Activated CD4-positive, alpha-beta T cell treated with anti-CD3 and anti-CD28 coated beads for 36 hours (primary cell): ENCODE data around the gene MRPL41. TPM values are rescaled to one million over a fixed set of nuclear protein-coding genes. Genes with fewer than 3 reads are reported as not detected.

Source experiments
- ATAC-seq: fragments of 200-7000 bp; cut with Tn5 transposase; one replicate; pipeline ENCODE4 v1.10.0; 2021; ENCODE audit warnings: mild to moderate bottlenecking, moderate library complexity
- CTCF ChIA-PET: fragments of 350-600 bp; sonication (Branson Sonifier 250); formaldehyde crosslinking; loops from one replicate; lab custom pipeline; 2021; ENCODE audit warnings: antibody characterized with exemption; lab: Charles Lee
- POLR2A ChIA-PET: fragments of 350-600 bp; sonication (Branson Sonifier 250); formaldehyde crosslinking; loops from one replicate; lab custom pipeline; 2021; ENCODE audit warnings: antibody characterized with exemption, inconsistent platforms; lab: Charles Lee
- DNase-seq: peaks from one replicate; pipeline ENCODE4 v3.0.0-alpha.2; 2020
- H3K27ac Mint-ChIP-seq: one replicate; pipeline ENCODE4 v1.8.0; 2021; ENCODE audit warnings: mixed read lengths
- H3K27me3 Mint-ChIP-seq: one replicate; pipeline ENCODE4 v1.8.0; 2021; ENCODE audit warnings: mixed read lengths
- H3K36me3 Mint-ChIP-seq: one replicate; pipeline ENCODE4 v1.8.0; 2021; ENCODE audit warnings: low read depth, mixed read lengths
- H3K4me1 Mint-ChIP-seq: one replicate; pipeline ENCODE4 v1.8.0; 2021; ENCODE audit warnings: mixed read lengths
- H3K4me3 Mint-ChIP-seq: one replicate; pipeline ENCODE4 v1.8.0; 2021; ENCODE audit warnings: mild to moderate bottlenecking, moderate library complexity, mixed read lengths
- H3K9me3 Mint-ChIP-seq: one replicate; pipeline ENCODE4 v1.8.0; 2021; ENCODE audit warnings: low read depth, mixed read lengths
- intact Hi-C, 2 experiments: fragments of 100-400 bp; cut with DNase I in 1 of 2; cut with micrococcal nuclease in 1 of 2; formaldehyde crosslinking; loops; one replicate each; pipeline versions ENCODE4 v1.14.2 to v1.15.1; 2022 to 2024; cut with DNase I, micrococcal nuclease
- total RNA-seq, 2 experiments: library from RNA; stranded (reverse); gene quantifications; one replicate each; pipeline ENCODE4 v1.2.3, GENCODE V29; 2021

MRPL41 gene
- total RNA-seq, 2 experiments from 2014 or later, result 20.9 to 26.8 TPM

DNA sequence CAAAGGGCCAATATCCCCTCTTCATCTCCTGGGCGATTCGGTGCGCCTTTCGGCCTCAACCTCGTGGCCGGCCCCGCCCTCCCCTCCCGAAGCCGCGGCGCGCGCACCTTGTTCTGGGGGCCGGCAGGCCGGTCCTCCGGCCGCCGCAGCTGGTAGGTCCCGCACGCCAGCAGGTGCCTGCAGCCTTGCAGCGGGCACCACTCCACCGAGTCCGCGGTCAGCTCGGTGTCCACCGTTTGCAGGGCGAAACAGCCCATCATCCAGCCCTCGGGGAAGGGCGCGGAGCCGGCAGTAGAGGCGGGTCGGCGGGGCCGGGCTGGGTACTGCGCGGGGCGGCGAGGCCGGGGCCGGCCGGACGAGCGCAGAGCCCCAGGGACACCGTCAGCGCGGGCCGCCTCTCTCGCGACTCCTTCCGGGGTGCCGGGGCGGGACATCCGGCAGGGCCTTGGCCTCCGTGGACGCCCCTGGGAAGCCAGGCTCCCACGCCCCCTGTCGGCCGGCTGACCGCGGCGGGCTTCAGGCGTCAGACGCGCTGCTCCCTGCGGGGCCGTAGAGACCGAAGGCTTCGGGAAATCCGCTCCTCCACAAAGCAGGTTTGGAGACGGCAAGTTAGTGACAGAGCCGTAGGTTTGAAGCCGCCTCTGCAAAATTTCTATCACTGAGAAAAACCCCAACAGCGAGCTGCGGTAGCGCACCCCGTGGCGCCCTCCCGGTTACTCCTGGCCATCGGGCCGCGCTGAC is 27.0 kb downstream of the MRPL41 start, which contains the start of gene DPH7:
DPH7 (minus strand) TSS at position 408 of the 741 bp plus-strand sequence; CDS start at position 260, 148 bp downstream.
- peaks cover 36% of the 10 kb centered on the region for H3K36me3 Mint-ChIP-seq
- CTCF ChIA-PET, result interaction anchor here (0.7 to 2.7 kb wide), 8 partner anchors 10 to 692 kb away, joined by 3 to 12 read pairs (median 5); partner anchors contain the start of genes MRPL41, TRAF2 and ZMYND19
- H3K27me3 Mint-ChIP-seq, result no peaks in the 10 kb centered on the region
- ATAC-seq (peak; percentile 99), DNase-seq (peak; percentile 98)
- H3K27ac Mint-ChIP-seq, result peak within 1 kb of the TSS; percentile 55
- intact Hi-C loops, result loop anchor here in 1 of 2 experiments (1.0 to 2.0 kb wide), 5 partner anchors 12 to 44 kb away; partner anchors contain the start of genes ARRDC1, MRPL41 and ZMYND19
- H3K4me3 Mint-ChIP-seq, result peak within 1 kb of the TSS; percentile 80
- H3K4me1 Mint-ChIP-seq, result peaks cover 28% of the 10 kb centered on the region
- no peaks in the 10 kb centered on the region for H3K9me3 Mint-ChIP-seq
- POLR2A ChIA-PET, result no interaction called here

DNA sequence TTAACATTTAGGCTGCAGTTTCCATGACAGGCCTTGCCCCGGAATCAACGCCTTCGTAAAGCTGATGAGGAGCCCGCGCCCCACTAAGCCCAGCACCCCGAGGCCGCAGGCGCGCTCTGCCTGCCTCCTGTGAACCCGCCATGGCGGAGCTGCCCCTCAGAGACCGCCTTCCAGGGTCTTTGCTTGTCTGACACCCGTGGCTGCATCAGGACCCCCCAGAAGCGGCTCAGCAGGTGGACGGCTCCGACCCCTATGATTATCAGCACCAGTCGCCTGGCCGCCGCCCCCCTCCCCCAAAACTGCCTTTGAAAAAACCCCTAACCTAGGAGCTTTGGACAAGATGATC is 27.6 kb downstream of the MRPL41 start:
- H3K27me3 Mint-ChIP-seq, result no peaks in the 10 kb centered on the region
- H3K4me1 Mint-ChIP-seq, result peaks cover 28% of the 10 kb centered on the region
- CTCF ChIA-PET, result interaction anchor here (0.7 to 2.7 kb wide), 6 partner anchors 9 to 693 kb away, joined by 3 to 12 read pairs (median 5); partner anchors contain the start of genes MRPL41, TRAF2 and ZMYND19
- no peaks in the 10 kb centered on the region for H3K9me3 Mint-ChIP-seq
- ATAC-seq (no peak), DNase-seq (no peak)
- H3K36me3 Mint-ChIP-seq, result peaks cover 36% of the 10 kb centered on the region
- H3K27ac Mint-ChIP-seq, result peak overlapping the region; percentile 55
- peak overlapping the region; percentile 80 for H3K4me3 Mint-ChIP-seq
- intact Hi-C loops, result loop anchor here in 1 of 2 experiments (2.0 kb wide), 1 partner anchor 44 kb away; no protein-coding TSS in a partner anchor
- POLR2A ChIA-PET, result no interaction called here

DNA sequence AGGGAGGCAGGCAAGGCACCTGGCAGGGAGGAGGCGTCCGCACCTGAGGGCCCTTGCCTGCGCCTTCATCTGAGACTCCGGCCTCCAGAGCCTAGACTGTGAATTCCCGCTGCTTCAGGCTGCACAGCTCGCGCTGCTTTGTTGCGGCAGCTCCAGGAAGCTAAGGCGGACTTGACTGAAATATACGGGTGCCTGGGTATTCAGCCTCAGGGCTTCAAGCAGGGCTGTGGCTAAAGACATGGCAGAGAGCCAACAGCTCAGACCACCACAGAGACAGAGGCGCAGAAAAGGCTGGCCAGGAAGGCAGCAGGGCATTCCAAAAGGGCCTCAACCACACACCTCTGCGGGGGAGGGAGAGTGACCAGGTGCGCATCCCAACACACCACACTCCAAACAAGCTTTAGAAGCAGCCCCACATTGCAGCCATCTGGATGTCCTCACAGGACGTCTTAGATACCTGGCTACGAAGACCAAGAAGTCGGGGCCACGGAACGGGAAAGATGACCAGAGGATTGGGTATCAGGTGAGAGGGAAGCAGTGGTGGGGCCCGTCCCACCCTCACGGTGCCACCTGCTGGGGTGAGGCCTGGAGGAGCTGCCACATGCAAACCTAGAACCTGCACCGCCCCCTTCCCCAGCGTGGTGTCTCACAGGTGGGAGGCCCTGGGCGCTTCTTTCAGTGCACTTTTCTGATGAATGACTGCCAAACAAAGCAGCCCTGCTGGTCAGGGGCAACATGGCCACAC is 28.7 kb downstream of the MRPL41 start:
- Mint-ChIP-seq H3K4me3 (no peak overlapping the region), H3K27me3 (no peaks in the 10 kb centered on the region), H3K27ac (no peak overlapping the region), H3K9me3 (no peaks in the 10 kb centered on the region), H3K36me3 (peaks cover 30% of the 10 kb centered on the region), H3K4me1 (peaks cover 23% of the 10 kb centered on the region)
- ChIA-PET POLR2A (interaction anchor here (1.0 kb wide), 1 partner anchor 8 kb away, joined by 4 read pairs; no protein-coding TSS in a partner anchor), CTCF (interaction anchor here (1.5 to 2.7 kb wide), 2 partner anchors 8 to 11 kb away, joined by 6 to 12 read pairs; partner anchors contain the start of gene ZMYND19)
- intact Hi-C loops, result no loop called here
- ATAC-seq (no peak), DNase-seq (peak; percentile 39)

DNA sequence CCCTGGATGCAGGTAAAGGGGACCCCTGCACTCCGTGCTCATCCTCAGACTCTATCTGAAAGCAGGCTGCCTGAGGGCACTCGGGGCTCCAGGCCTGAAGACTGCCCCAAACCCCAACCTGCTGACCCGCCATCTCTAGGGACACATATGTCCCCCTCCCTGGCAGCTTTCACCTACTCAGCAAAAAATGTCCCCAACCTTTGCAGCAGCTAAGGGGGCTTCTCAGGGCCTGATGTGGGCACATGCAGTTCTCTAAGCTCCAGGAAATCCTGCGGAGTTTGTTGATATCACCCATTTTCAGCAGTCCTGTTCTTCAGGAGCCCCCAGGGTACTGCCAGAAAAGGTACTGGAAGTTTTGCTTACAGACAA is 29.3 kb downstream of the MRPL41 start:
- CTCF ChIA-PET, result no interaction called here
- Mint-ChIP-seq H3K4me1 (peaks cover 18% of the 10 kb centered on the region), H3K27me3 (no peaks in the 10 kb centered on the region), H3K36me3 (peaks cover 25% of the 10 kb centered on the region), H3K4me3 (no peak overlapping the region), H3K27ac (no peak overlapping the region), H3K9me3 (no peaks in the 10 kb centered on the region)
- DNase-seq (no peak), ATAC-seq (no peak)
- POLR2A ChIA-PET, result no interaction called here
- intact Hi-C loops, result no loop called here

DNA sequence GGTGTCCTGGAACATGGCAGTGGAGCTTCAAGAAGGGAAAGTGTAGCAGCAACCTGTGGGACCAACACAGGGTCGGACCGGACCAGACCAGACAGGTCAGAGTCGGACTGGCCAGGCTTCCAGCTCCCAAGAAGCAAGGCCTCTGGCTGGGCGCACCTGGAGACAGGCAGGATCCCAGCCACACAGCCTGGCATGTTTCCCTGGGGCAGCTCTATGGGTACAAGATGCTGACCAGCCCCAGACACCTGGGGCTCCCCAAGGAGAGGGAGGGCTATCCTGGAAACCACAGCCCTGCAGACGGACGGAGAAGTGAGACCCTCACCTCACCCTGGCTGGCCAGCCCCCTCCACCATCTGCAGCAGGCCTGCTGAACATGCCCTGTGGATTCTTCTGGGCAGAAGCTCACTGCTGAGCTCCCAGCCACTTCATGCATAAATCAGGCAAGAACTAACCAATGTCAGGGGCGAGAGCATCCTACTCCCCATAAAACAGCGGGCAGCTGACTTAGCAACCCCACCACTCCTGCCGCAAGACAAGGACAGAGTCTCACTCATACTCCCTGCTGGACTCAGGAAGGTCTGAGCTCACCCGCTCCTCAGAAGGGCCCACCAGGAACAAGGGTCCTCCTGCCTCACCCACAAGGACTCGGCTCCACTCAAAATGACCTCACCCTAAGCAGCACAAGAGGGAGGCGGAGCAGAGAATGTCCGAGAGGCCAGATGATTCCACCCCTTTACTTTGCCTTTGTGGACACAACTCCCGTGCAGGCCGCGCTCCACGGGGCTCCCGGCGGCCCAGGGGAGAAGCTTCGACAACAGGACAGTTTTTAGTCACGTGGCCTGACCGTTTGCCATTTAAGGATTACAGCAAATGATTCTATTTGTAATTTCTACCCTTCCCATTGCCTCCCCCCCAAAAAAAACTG is 29.9 kb downstream of the MRPL41 start:
- ChIA-PET POLR2A (no interaction called here), CTCF (no interaction called here)
- H3K9me3 Mint-ChIP-seq, result no peaks in the 10 kb centered on the region
- no peak overlapping the region for H3K4me3 Mint-ChIP-seq
- no peak overlapping the region for H3K27ac Mint-ChIP-seq
- peaks cover 31% of the 10 kb centered on the region for H3K36me3 Mint-ChIP-seq
- intact Hi-C loops, result no loop called here
- no peak for DNase-seq
- ATAC-seq, result no peak
- no peaks in the 10 kb centered on the region for H3K27me3 Mint-ChIP-seq
- H3K4me1 Mint-ChIP-seq, result peaks cover 11% of the 10 kb centered on the region

DNA sequence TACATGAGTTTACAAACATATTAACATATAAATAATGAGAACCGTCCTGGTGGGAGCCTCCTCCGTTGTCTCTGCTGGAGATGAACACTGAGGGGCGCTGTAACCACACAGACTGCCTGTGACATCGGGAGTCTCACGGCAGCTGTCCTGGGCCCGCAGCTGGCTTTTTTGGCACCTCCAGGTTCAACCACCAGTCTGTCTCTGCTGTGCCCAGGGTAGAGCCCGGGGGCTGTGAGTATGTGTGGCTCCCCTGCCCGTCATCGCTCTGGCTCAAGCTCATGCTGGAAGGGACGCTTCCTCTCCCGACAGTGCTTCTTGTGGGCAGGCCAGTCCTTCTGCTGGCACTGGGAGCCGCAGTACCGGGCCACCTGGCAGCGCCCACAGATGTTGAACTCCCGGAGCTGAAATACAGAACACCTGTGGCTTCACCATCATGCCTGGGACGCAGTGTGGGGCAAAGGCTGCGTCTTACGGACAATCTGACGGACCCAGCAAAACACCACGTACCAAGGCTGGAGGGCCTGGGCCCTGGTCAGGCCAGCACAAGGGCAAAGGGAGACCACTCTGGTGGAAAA is 30.7 kb downstream of the MRPL41 start:
- H3K27ac Mint-ChIP-seq, result no peak overlapping the region
- no peaks in the 10 kb centered on the region for H3K9me3 Mint-ChIP-seq
- no peaks in the 10 kb centered on the region for H3K27me3 Mint-ChIP-seq
- peak; percentile 46 for DNase-seq
- H3K4me3 Mint-ChIP-seq, result no peak overlapping the region
- ATAC-seq, result no peak
- H3K36me3 Mint-ChIP-seq, result peaks cover 36% of the 10 kb centered on the region
- H3K4me1 Mint-ChIP-seq, result peaks cover 6% of the 10 kb centered on the region
- intact Hi-C loops, result no loop called here
- CTCF ChIA-PET, result no interaction called here
- POLR2A ChIA-PET, result no interaction called here

DNA sequence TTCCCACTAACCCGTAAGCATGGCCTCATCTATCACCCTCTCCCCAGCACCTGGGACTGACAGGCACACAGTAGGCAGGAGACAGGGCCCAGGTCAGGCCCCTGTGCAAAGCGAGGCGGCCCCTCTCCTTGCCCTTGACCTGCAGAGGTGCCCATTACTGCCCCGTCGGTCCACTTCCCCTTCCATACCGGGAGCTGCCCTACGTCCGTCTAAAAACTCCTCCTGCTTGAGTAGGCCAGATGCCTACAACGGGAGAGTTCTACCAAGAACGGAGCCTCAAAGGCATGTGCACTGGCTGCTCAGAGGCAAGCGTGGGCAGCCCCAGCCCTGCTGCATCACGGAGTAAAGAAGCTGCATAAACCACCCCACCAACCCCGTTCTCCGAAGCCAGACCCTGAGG is 31.7 kb downstream of the MRPL41 start:
- Mint-ChIP-seq H3K4me1 (peaks cover 10% of the 10 kb centered on the region), H3K36me3 (peaks cover 45% of the 10 kb centered on the region), H3K27ac (no peak overlapping the region), H3K9me3 (no peaks in the 10 kb centered on the region), H3K4me3 (no peak overlapping the region), H3K27me3 (no peaks in the 10 kb centered on the region)
- POLR2A ChIA-PET, result no interaction called here
- ATAC-seq (no peak), DNase-seq (no peak)
- CTCF ChIA-PET, result no interaction called here
- intact Hi-C loops, result no loop called here

DNA sequence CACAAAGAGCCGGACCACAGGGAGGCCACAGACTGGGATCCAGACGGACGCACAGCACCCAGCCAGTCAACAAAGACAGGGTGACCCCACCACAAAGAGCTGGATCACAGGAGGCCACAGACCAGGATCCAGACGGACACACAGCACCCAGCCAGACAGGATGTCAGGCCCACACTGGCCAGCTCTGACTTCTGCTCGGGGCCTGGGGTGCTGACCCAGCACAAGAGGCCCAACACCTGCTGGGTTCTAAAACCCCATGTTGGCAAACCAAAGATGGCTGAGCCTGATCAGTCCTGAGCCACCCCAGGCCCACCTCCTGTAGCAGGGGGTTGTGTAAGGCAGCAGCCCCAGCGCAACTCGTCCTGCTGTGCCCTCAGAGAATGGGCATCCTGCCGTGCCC is 32.3 kb downstream of the MRPL41 start:
- CTCF ChIA-PET, result interaction anchor here (0.6 kb wide), 1 partner anchor 10 kb away, joined by 3 read pairs; no protein-coding TSS in a partner anchor
- no peak for ATAC-seq
- POLR2A ChIA-PET, result no interaction called here

DNA sequence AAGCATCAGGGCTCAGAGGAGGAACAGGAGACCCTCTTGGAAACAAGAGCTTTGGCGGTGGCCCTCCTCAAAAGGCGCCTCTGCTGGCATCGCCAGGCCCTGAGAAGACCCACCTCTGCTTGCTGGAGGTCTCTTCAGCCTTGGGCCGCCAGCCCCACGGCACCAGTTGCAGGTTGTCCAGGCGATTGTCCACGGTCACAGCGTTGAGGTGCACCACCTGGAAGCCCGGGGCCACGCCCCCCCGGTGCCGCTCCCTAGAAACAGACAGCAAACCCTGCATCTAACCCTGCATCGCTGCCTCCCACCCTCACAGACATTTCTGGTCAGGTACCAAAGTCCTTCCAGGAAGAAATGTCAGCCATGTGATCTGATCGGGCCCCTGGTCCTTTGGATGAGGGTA is 35.2 kb downstream of the MRPL41 start:
- peaks cover 17% of the 10 kb centered on the region for H3K4me1 Mint-ChIP-seq
- H3K4me3 Mint-ChIP-seq, result no peak overlapping the region
- no peak overlapping the region for H3K27ac Mint-ChIP-seq
- intact Hi-C loops, result no loop called here
- H3K36me3 Mint-ChIP-seq, result peaks cover 47% of the 10 kb centered on the region
- no peaks in the 10 kb centered on the region for H3K27me3 Mint-ChIP-seq
- CTCF ChIA-PET, result no interaction called here
- ATAC-seq (no peak), DNase-seq (no peak)
- POLR2A ChIA-PET, result interaction anchor here (0.7 kb wide), 1 partner anchor 10 kb away, joined by 3 read pairs; no protein-coding TSS in a partner anchor
- no peaks in the 10 kb centered on the region for H3K9me3 Mint-ChIP-seq

More for the DNA sequence above, 32.3 kb downstream of the MRPL41 start:
- no peak overlapping the region for H3K4me3 Mint-ChIP-seq
- no peaks in the 10 kb centered on the region for H3K27me3 Mint-ChIP-seq
- no peaks in the 10 kb centered on the region for H3K9me3 Mint-ChIP-seq
- H3K27ac Mint-ChIP-seq, result no peak overlapping the region
- no peak for DNase-seq
- H3K4me1 Mint-ChIP-seq, result peaks cover 15% of the 10 kb centered on the region
- intact Hi-C loops, result no loop called here
- H3K36me3 Mint-ChIP-seq, result peaks cover 46% of the 10 kb centered on the region

DNA sequence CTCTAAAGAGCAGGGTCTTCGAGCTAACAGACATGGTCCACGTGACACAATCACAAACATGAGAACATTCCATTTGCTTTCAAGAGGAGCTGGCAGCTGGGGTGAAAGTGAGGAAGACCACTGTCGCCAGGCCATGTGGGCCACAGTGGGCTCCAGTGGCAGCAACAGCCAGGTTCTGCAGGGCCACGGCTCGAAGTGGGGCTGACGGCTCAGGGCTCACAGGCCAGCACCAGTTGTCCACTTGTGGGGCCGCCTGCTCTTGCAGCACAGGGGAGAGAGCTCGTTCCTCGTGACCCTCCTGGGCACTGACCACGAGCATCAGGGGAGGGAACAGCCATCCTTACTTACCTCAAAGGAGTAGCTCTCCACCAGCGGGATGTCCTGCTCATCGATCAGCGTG is 36.6 kb downstream of the MRPL41 start:
- Mint-ChIP-seq H3K36me3 (peaks cover 36% of the 10 kb centered on the region), H3K27ac (no peak overlapping the region), H3K9me3 (no peaks in the 10 kb centered on the region), H3K4me1 (peaks cover 17% of the 10 kb centered on the region), H3K27me3 (no peaks in the 10 kb centered on the region), H3K4me3 (peak overlapping the region; percentile 80)
- intact Hi-C loops, result no loop called here
- ChIA-PET CTCF (interaction anchor here (0.5 to 2.7 kb wide), 5 partner anchors 10 to 200 kb away, joined by 3 to 12 read pairs (median 3); partner anchors contain the start of gene DPH7), POLR2A (interaction anchor here (0.8 kb wide), 1 partner anchor 8 kb away, joined by 4 read pairs; no protein-coding TSS in a partner anchor)
- DNase-seq (no peak), ATAC-seq (no peak)
